ENCODE measurements around the gene CARM1. TPM values are rescaled to one million over a fixed set of nuclear protein-coding genes. Genes with fewer than 3 reads are reported as not detected.

CARM1 gene
- total and polyA plus RNA-seq, 8 donors, result 5.2 to 21.0 (median 16.9) TPM

GRCh38 chr19:10915130-10916091 is 44.1 kb downstream of the CARM1 start:
- TF ChIP-seq EP300 (IDR thresholded peaks at IDR 0.05) (no peak), CTCF (IDR thresholded peaks at IDR 0.05) (no peak), POLR2A (IDR thresholded peaks at IDR 0.05) (no peak), POLR2AphosphoS5 (IDR thresholded peaks at IDR 0.05) (no peak)
- intact Hi-C loops (cut with DNase I; ENCODE audit: low total_unique reads), result no loop called here
- Histone ChIP-seq H3K27ac (peak overlapping the region in 1 of 5 donors; percentile 47), H3K4me3 (no peak overlapping the region), H3K9me3 (no peaks in the 10 kb centered on the region), H3K27me3 (no peaks in the 10 kb centered on the region), H3K4me1 (peaks cover 0 to 7% (median 0%) of the 10 kb centered on the region in 4 donors), H3K36me3 (peaks cover 33 to 100% (median 98%) of the 10 kb centered on the region in 4 donors)
- DNase-seq, result peak; percentile 22 to 38
- 81 to 89% (median 86%) methylated on average over 12 to 19 of the region's 19 CpGs for WGBS, 5 donors

GRCh38 chr19:10916602-10917001 is 45.2 kb downstream of the CARM1 start:
- Histone ChIP-seq H3K4me3 (no peak overlapping the region), H3K9me3 (no peaks in the 10 kb centered on the region), H3K27me3 (no peaks in the 10 kb centered on the region), H3K4me1 (peaks cover 0 to 7% (median 0%) of the 10 kb centered on the region in 4 donors), H3K27ac (no peak overlapping the region), H3K36me3 (peaks cover 41 to 100% (median 98%) of the 10 kb centered on the region in 4 donors)
- DNase-seq, result peak in 1 of 2 donors; percentile 2
- no peak for TF ChIP-seq POLR2AphosphoS5 (IDR thresholded peaks at IDR 0.05)
- TF ChIP-seq POLR2A (IDR thresholded peaks at IDR 0.05), result no peak
- no peak for TF ChIP-seq EP300 (IDR thresholded peaks at IDR 0.05)
- TF ChIP-seq CTCF (IDR thresholded peaks at IDR 0.05), result no peak
- WGBS, 5 donors, result 95 to 100% (median 96%) methylated on average over 3 to 6 of the region's 6 CpGs
- intact Hi-C loops (cut with DNase I; ENCODE audit: low total_unique reads), result no loop called here

- no peaks in the 10 kb centered on the region for H3K27me3 ChIP-seq
- intact Hi-C loops (cut with DNase I; ENCODE audit: low total_unique reads), result no loop called here
- H3K4me1 ChIP-seq, result peaks cover 0 to 7% (median 0%) of the 10 kb centered on the region in 4 donors
- H3K9me3 ChIP-seq, result no peaks in the 10 kb centered on the region
- 87 to 94% (median 91%) methylated on average over 11 of the region's 11 CpGs for WGBS, 5 donors
- no peak overlapping the region for H3K27ac ChIP-seq
- no peak for TF ChIP-seq POLR2A (IDR thresholded peaks at IDR 0.05)
- TF ChIP-seq POLR2AphosphoS5 (IDR thresholded peaks at IDR 0.05), result no peak
- no peak for TF ChIP-seq EP300 (IDR thresholded peaks at IDR 0.05)
- no peak for TF ChIP-seq CTCF (IDR thresholded peaks at IDR 0.05)
- no peak overlapping the region for H3K4me3 ChIP-seq
- peaks cover 46 to 100% (median 98%) of the 10 kb centered on the region in 4 donors for H3K36me3 ChIP-seq
- no peak for DNase-seq
These were observed 47.0 kb downstream of the CARM1 start for GRCh38 chr19:10918359-10918758.

- Histone ChIP-seq H3K9me3 (no peaks in the 10 kb centered on the region), H3K4me3 (no peak overlapping the region), H3K27ac (no peak overlapping the region), H3K4me1 (peaks cover 0 to 7% (median 0%) of the 10 kb centered on the region in 4 donors), H3K36me3 (peaks cover 56 to 100% (median 98%) of the 10 kb centered on the region in 4 donors), H3K27me3 (no peaks in the 10 kb centered on the region)
- DNase-seq, result no peak
- TF ChIP-seq POLR2A (IDR thresholded peaks at IDR 0.05) (no peak), CTCF (IDR thresholded peaks at IDR 0.05) (no peak), EP300 (IDR thresholded peaks at IDR 0.05) (no peak), POLR2AphosphoS5 (IDR thresholded peaks at IDR 0.05) (no peak)
- intact Hi-C loops (cut with DNase I; ENCODE audit: low total_unique reads), result loop anchor here (10.0 kb wide), 1 partner anchor 45 kb away; the partner anchor contains the start of gene CARM1
- 74 to 79% (median 75%) methylated on average over 18 to 26 of the region's 26 CpGs for WGBS, 5 donors
These were observed 48.3 kb downstream of the CARM1 start for GRCh38 chr19:10919352-10920287.

Data from stomach (tissue), 9 donors.